Mesothelial cell of epicardium (in vitro differentiated cells): ENCODE measurements around the gene B4GALT5. TPM values are rescaled to one million over a fixed set of nuclear protein-coding genes. Genes with fewer than 3 reads are reported as not detected.
A peak's percentile ranks its signal among the peaks of the same experiment; 100 is the strongest.
"Not testable (repeated sequence)": the region's sequence is repeated elsewhere in the genome, so short reads cannot be mapped to it uniquely, and the experiment has no call there.

ENCODE experiments used
- DNase-seq, 2 experiments: peaks; one replicate each; pipeline ENCODE4 v3.0.0; 2021; ENCODE audit warnings: low spot score in 2 of 2; ENCODE audit not compliant: unreplicated experiment in 2 of 2
- H3K27ac Mint-ChIP-seq: 2 replicates; pipeline ENCODE4 v1.8.0; 2021; ENCODE audit warnings: mixed read lengths
- H3K27me3 Mint-ChIP-seq: 2 replicates; pipeline ENCODE4 v1.8.0; 2021; ENCODE audit warnings: low read depth, mixed read lengths
- H3K36me3 Mint-ChIP-seq: 2 replicates; pipeline ENCODE4 v1.8.0; 2021; ENCODE audit warnings: mixed read lengths
- H3K4me1 Mint-ChIP-seq: 2 replicates; pipeline ENCODE4 v1.8.0; 2021; ENCODE audit warnings: mixed read lengths
- H3K4me3 Mint-ChIP-seq: 2 replicates; pipeline ENCODE4 v1.8.0; 2021; ENCODE audit warnings: mild to moderate bottlenecking, moderate library complexity, mixed read lengths
- H3K9me3 Mint-ChIP-seq: 2 replicates; pipeline ENCODE4 v1.8.0; 2021; ENCODE audit warnings: mixed read lengths
- CTCF ChIP-seq: fragments of 200-600 bp; sonication (generic); IDR thresholded peaks from one replicate; pipeline ENCODE4 v1.5.0; 2021; ENCODE audit warnings: antibody characterized with exemption; ENCODE audit not compliant: unreplicated experiment
- total RNA-seq: library from RNA; stranded (reverse); gene quantifications from 3 replicates; pipeline ENCODE4 v1.2.1, GENCODE V29; 2021

B4GALT5 gene
- total RNA-seq, 1 donor from 2014 or later = 52.6 TPM

GRCh38 chr20:49624317-49624716 is 89.4 kb downstream of the B4GALT5 start:
- H3K4me3 Mint-ChIP-seq = no peak overlapping the region
- H3K27me3 Mint-ChIP-seq = peaks cover 3% of the 10 kb centered on the region
- no peak for TF ChIP-seq CTCF
- no peaks in the 10 kb centered on the region for H3K4me1 Mint-ChIP-seq
- no peaks in the 10 kb centered on the region for H3K36me3 Mint-ChIP-seq
- peaks cover 11% of the 10 kb centered on the region for H3K9me3 Mint-ChIP-seq
- no peak for DNase-seq
- no peak overlapping the region for H3K27ac Mint-ChIP-seq

- Mint-ChIP-seq H3K36me3 (no peaks in the 10 kb centered on the region), H3K27me3 (peaks cover 3% of the 10 kb centered on the region), H3K9me3 (peaks cover 7% of the 10 kb centered on the region), H3K4me3 (no peak overlapping the region), H3K4me1 (no peaks in the 10 kb centered on the region), H3K27ac (no peak overlapping the region)
- DNase-seq = no peak
- no peak for TF ChIP-seq CTCF
Observed at GRCh38 chr20:49622243-49622642, 91.4 kb downstream of the B4GALT5 start.

DNA sequence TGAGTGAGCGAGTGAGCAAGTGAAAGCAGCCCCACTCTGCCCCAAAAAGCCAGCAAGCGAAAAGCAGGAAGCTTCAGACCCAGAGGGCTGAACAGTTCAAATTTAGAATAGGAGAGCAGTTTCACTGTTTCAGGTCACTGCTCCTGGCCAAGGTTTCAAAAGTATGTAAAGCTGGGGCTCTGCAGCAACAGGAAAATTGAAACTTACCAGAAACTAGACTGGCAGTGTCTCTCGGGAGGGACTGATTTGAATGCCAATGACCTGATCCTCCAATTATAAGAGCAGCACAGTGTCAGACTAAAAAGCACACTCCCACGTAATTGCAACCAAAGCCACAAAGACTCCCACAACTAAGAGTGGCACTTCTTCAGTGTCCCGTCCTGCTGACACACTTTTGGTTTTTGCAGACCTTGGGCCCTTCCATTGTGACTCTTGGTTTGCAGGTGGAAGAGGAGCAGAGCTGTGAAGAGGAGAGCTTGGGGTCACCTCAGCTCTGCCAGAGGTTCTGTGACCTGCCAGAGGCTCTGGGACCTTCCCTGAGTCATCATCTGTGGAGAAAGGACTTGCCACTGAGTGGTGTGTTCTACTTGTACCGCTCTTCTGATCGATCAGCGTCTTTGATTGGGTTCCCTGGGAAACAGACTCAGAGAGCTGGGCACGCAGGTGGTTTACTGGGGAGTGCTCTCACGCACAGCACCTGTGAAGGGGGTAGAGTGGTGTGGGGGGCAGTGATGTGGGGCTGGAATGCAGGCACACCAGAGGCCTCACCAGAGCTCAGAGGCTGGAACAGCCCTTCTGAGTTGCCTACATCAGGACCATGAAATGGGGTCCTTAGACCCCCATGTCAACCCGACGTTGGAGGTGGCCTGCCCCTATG is 93.1 kb downstream of the B4GALT5 start:
- Mint-ChIP-seq H3K36me3 (no peaks in the 10 kb centered on the region), H3K4me3 (no peak overlapping the region), H3K27ac (no peak overlapping the region), H3K27me3 (peaks cover 3% of the 10 kb centered on the region), H3K4me1 (no peaks in the 10 kb centered on the region), H3K9me3 (peaks cover 7% of the 10 kb centered on the region)
- no peak for TF ChIP-seq CTCF
- DNase-seq = no peak

GRCh38 chr20:49619113-49620048 is 94.3 kb downstream of the B4GALT5 start:
- no peak for DNase-seq
- H3K27ac Mint-ChIP-seq = no peak overlapping the region
- H3K36me3 Mint-ChIP-seq = no peaks in the 10 kb centered on the region
- H3K4me3 Mint-ChIP-seq = no peak overlapping the region
- peaks cover 7% of the 10 kb centered on the region for H3K9me3 Mint-ChIP-seq
- TF ChIP-seq CTCF = no peak
- no peaks in the 10 kb centered on the region for H3K4me1 Mint-ChIP-seq
- H3K27me3 Mint-ChIP-seq = peaks cover 3% of the 10 kb centered on the region

GRCh38 chr20:49618289-49618688 is 95.4 kb downstream of the B4GALT5 start:
- Mint-ChIP-seq H3K27me3 (peaks cover 3% of the 10 kb centered on the region), H3K4me1 (no peaks in the 10 kb centered on the region), H3K9me3 (peaks cover 7% of the 10 kb centered on the region), H3K4me3 (no peak overlapping the region), H3K27ac (no peak overlapping the region), H3K36me3 (no peaks in the 10 kb centered on the region)
- no peak for DNase-seq
- no peak for TF ChIP-seq CTCF

GRCh38 chr20:49617394-49617793 is 96.3 kb downstream of the B4GALT5 start:
- H3K4me3 Mint-ChIP-seq, H3K9me3 Mint-ChIP-seq, H3K36me3 Mint-ChIP-seq, H3K27ac Mint-ChIP-seq, H3K27me3 Mint-ChIP-seq, H3K4me1 Mint-ChIP-seq: not testable (repeated sequence)
- DNase-seq = peak; percentile 53 to 54
